Peyer's patch (tissue), 4 donors: ENCODE measurements around the gene PDSS2. TPM values are rescaled to one million over a fixed set of nuclear protein-coding genes. Genes with fewer than 3 reads are reported as not detected.
A peak's percentile ranks its signal among the peaks of the same experiment; 100 is the strongest.

ENCODE experiments used
- DNase-seq, 3 donors: peaks; one replicate each; pipeline ENCODE4 v3.0.0-alpha.2; 2017 to 2019
- H3K27ac ChIP-seq, 4 donors: fragments of 200-600 bp; sonication (generic); one replicate each; pipeline ENCODE4 v1.5.1; 2016 to 2019
- H3K27me3 ChIP-seq, 2 donors: fragments of 200-600 bp; sonication (generic); one replicate each; pipeline ENCODE4 v1.5.1; 2019
- H3K36me3 ChIP-seq, 3 donors: fragments of 200-600 bp; sonication (generic); one replicate each; pipeline ENCODE4 v1.5.1; 2016 to 2019
- H3K4me1 ChIP-seq, 4 donors: fragments of 200-600 bp; sonication (generic); one replicate each; pipeline ENCODE4 v1.5.1; 2016 to 2019
- H3K4me3 ChIP-seq, 4 donors: fragments of 200-600 bp; sonication (generic); 1 replicate in 3 of 4; 2 replicates in 1 of 4; pipeline ENCODE4 v1.5.1; 2016 to 2019; ENCODE audit warnings: mild to moderate bottlenecking in 1 of 4
- H3K9me3 ChIP-seq, 4 donors: fragments of 200-600 bp; sonication (generic); one replicate each; pipeline ENCODE4 v1.5.1; 2016 to 2019; ENCODE audit warnings: mild to moderate bottlenecking in 1 of 4
- CTCF ChIP-seq, 6 experiments: fragments of 450-650 bp in 4 of 6; fragments of 200-600 bp in 2 of 6; sonication (generic) in 1 of 6; IDR thresholded peaks; one replicate each; pipeline ENCODE4 v1.5.1; 2017 to 2019; ENCODE audit warnings: antibody characterized with exemption in 6 of 6, mild to moderate bottlenecking in 3 of 6, moderate library complexity in 1 of 6
- POLR2A ChIP-seq, 2 donors: fragments of 450-650 bp; IDR thresholded peaks; one replicate each; pipeline ENCODE4 v1.5.1; 2017; ENCODE audit warnings: antibody characterized with exemption in 2 of 2, mild to moderate bottlenecking in 2 of 2, moderate library complexity in 2 of 2
- total RNA-seq, 4 donors: library from RNA; depleted of rRNA; stranded (reverse); fragments of >200 nt; gene quantifications; one replicate each; pipeline ENCODE4 v1.1.0, GENCODE V29; 2016

PDSS2 gene
- total RNA-seq, 4 donors from 2014 or later: 9.5 to 16.5 (median 15.4) TPM

GRCh38 chr6:107345393-107345792 lies 114.0 kb downstream of the PDSS2 start:
- H3K4me1 ChIP-seq: no peaks in the 10 kb centered on the region
- H3K27ac ChIP-seq: no peak overlapping the region
- no peaks in the 10 kb centered on the region for H3K9me3 ChIP-seq
- no peaks in the 10 kb centered on the region for H3K27me3 ChIP-seq
- no peak for TF ChIP-seq CTCF (IDR thresholded peaks at IDR 0.05)
- TF ChIP-seq POLR2A (IDR thresholded peaks at IDR 0.05): no peak
- no peaks in the 10 kb centered on the region for H3K36me3 ChIP-seq
- no peak overlapping the region for H3K4me3 ChIP-seq
- no peak for DNase-seq

GRCh38 chr6:107344981-107345380 lies 114.4 kb downstream of the PDSS2 start:
- TF ChIP-seq POLR2A (IDR thresholded peaks at IDR 0.05): no peak
- no peak for TF ChIP-seq CTCF (IDR thresholded peaks at IDR 0.05)
- DNase-seq: no peak
- Histone ChIP-seq H3K9me3 (no peaks in the 10 kb centered on the region), H3K27me3 (no peaks in the 10 kb centered on the region), H3K27ac (no peak overlapping the region), H3K36me3 (no peaks in the 10 kb centered on the region), H3K4me3 (no peak overlapping the region), H3K4me1 (no peaks in the 10 kb centered on the region)

- TF ChIP-seq CTCF (IDR thresholded peaks at IDR 0.05) (no peak), POLR2A (IDR thresholded peaks at IDR 0.05) (no peak)
- no peaks in the 10 kb centered on the region for H3K36me3 ChIP-seq
These were observed 115.0 kb downstream of the PDSS2 start for GRCh38 chr6:107344383-107344782.

GRCh38 chr6:107342144-107342543 lies 117.2 kb downstream of the PDSS2 start:
- H3K4me1 ChIP-seq: peaks cover 0 to 2% (median 0%) of the 10 kb centered on the region in 4 donors
- no peaks in the 10 kb centered on the region for H3K9me3 ChIP-seq
- H3K27me3 ChIP-seq: no peaks in the 10 kb centered on the region
- H3K36me3 ChIP-seq: no peaks in the 10 kb centered on the region
- no peak overlapping the region for H3K4me3 ChIP-seq
- TF ChIP-seq POLR2A (IDR thresholded peaks at IDR 0.05): no peak
- TF ChIP-seq CTCF (IDR thresholded peaks at IDR 0.05): no peak
- no peak overlapping the region for H3K27ac ChIP-seq
- no peak for DNase-seq

More at GRCh38 chr6:107344383-107344782, 115.0 kb downstream of the PDSS2 start:
- Histone ChIP-seq H3K9me3 (no peaks in the 10 kb centered on the region), H3K27ac (no peak overlapping the region), H3K4me3 (no peak overlapping the region), H3K4me1 (no peaks in the 10 kb centered on the region), H3K27me3 (no peaks in the 10 kb centered on the region)
- DNase-seq: no peak

GRCh38 chr6:107340881-107341280 lies 118.5 kb downstream of the PDSS2 start:
- Histone ChIP-seq H3K4me3 (no peak overlapping the region), H3K9me3 (no peaks in the 10 kb centered on the region), H3K27ac (no peak overlapping the region), H3K27me3 (no peaks in the 10 kb centered on the region), H3K36me3 (no peaks in the 10 kb centered on the region), H3K4me1 (peaks cover 0 to 6% (median 0%) of the 10 kb centered on the region in 4 donors)
- TF ChIP-seq POLR2A (IDR thresholded peaks at IDR 0.05) (no peak), CTCF (IDR thresholded peaks at IDR 0.05) (no peak)
- no peak for DNase-seq

GRCh38 chr6:107337191-107337741 lies 122.1 kb downstream of the PDSS2 start:
- peaks cover 0 to 6% (median 0%) of the 10 kb centered on the region in 4 donors for H3K4me1 ChIP-seq
- no peaks in the 10 kb centered on the region for H3K36me3 ChIP-seq
- H3K4me3 ChIP-seq: no peak overlapping the region
- H3K27me3 ChIP-seq: no peaks in the 10 kb centered on the region
- no peak for TF ChIP-seq CTCF (IDR thresholded peaks at IDR 0.05)
- TF ChIP-seq POLR2A (IDR thresholded peaks at IDR 0.05): no peak
- H3K9me3 ChIP-seq: no peaks in the 10 kb centered on the region
- DNase-seq: no peak
- H3K27ac ChIP-seq: peak overlapping the region in 1 of 4 donors; percentile 35
